B cell (primary cell): ENCODE results near the gene ROBO2. TPM values are rescaled to one million over a fixed set of nuclear protein-coding genes. Genes with fewer than 3 reads are reported as not detected.

Experiments
- ATAC-seq: fragments of 200-7000 bp; cut with Tn5 transposase; one replicate; pipeline ENCODE4 v1.10.0; 2021; ENCODE audit warnings: low read depth, mild to moderate bottlenecking, moderate number of reproducible peaks, moderate library complexity
- CTCF ChIA-PET: fragments of 350-600 bp; sonication (Branson Sonifier 250); formaldehyde crosslinking; loops from one replicate; lab custom pipeline; 2021; ENCODE audit warnings: antibody characterized with exemption, inconsistent platforms; lab: Charles Lee
- POLR2A ChIA-PET: fragments of 350-600 bp; sonication (Branson Sonifier 250); formaldehyde crosslinking; loops from one replicate; lab custom pipeline; 2021; ENCODE audit warnings: antibody characterized with exemption; lab: Charles Lee
- DNase-seq: peaks from one replicate; pipeline ENCODE4 v3.0.0; 2013
- H2AFZ ChIP-seq: 2 replicates; pipeline ENCODE4 v1.6.1; 2012; ENCODE audit warnings: mild to moderate bottlenecking, low read depth, low read length; ENCODE audit not compliant: insufficient read depth, poor library complexity, severe bottlenecking
- H3K27ac ChIP-seq, 2 donors: 1 replicate in 1 of 2; 2 replicates in 1 of 2; pipeline ENCODE4 v1.5.1; 2012 to 2013; ENCODE audit warnings: low read length in 2 of 2, mild to moderate bottlenecking in 2 of 2, moderate library complexity in 1 of 2
- H3K27me3 ChIP-seq, 4 experiments: fragments of 200-600 bp in 1 of 4; sonication (generic) in 1 of 4; replicated peaks in 1 of 4; 1 replicate in 2 of 4; 2 replicates in 2 of 4; pipeline versions ENCODE4 v1.6.1 to v1.7.0; 2013 to 2016; ENCODE audit warnings: low read length in 3 of 4, mild to moderate bottlenecking in 2 of 4, mixed read lengths in 1 of 4, moderate library complexity in 1 of 4; ENCODE audit not compliant: insufficient read depth in 4 of 4, control insufficient read depth in 3 of 4; ENCODE audit errors: control extremely low read depth in 1 of 4
- H3K36me3 ChIP-seq, 2 experiments: replicated peaks in 1 of 2; 1 replicate in 1 of 2; 2 replicates in 1 of 2; pipeline versions ENCODE4 v1.6.1 to v1.7.1; 2013; ENCODE audit warnings: low read length in 1 of 2; ENCODE audit not compliant: insufficient read depth in 2 of 2, control insufficient read depth in 1 of 2; ENCODE audit errors: control extremely low read depth in 1 of 2, extremely low read depth in 1 of 2
- H3K4me1 ChIP-seq, 2 donors: fragments of 200-600 bp in 1 of 2; sonication (generic) in 1 of 2; 1 replicate in 1 of 2; 2 replicates in 1 of 2; pipeline versions ENCODE4 v1.5.1 to v1.6.1; 2013 to 2017; ENCODE audit warnings: low read length in 2 of 2; ENCODE audit not compliant: control insufficient read depth in 2 of 2, insufficient read depth in 2 of 2
- H3K4me2 ChIP-seq: replicated peaks from 2 replicates; pipeline ENCODE3; 2012; ENCODE audit warnings: mild to moderate bottlenecking, low read depth, low read length; ENCODE audit not compliant: poor library complexity, severe bottlenecking
- H3K4me3 ChIP-seq, 5 experiments: fragments of 200-600 bp in 1 of 5; sonication (generic) in 1 of 5; 1 replicate in 3 of 5; 2 replicates in 2 of 5; pipeline versions ENCODE4 v1.5.1 to v1.7.0; 2011 to 2016; ENCODE audit warnings: low read length in 4 of 5, mild to moderate bottlenecking in 4 of 5, low read depth in 2 of 5, control low read depth in 1 of 5, moderate library complexity in 1 of 5; ENCODE audit not compliant: insufficient read depth in 1 of 5; ENCODE audit errors: control extremely low read depth in 1 of 5, extremely low read depth in 1 of 5
- H3K79me2 ChIP-seq: fragments of 200-600 bp; sonication (generic); one replicate; pipeline ENCODE4 v1.6.0; 2016; ENCODE audit warnings: low read length; ENCODE audit not compliant: control insufficient read depth, insufficient read depth
- H3K9ac ChIP-seq: fragments of 200-600 bp; sonication (generic); 2 replicates; pipeline ENCODE4 v1.6.1; 2017; ENCODE audit warnings: mild to moderate bottlenecking, low read length, moderate library complexity
- H3K9me3 ChIP-seq, 3 donors: one replicate each; pipeline versions ENCODE4 v1.6.1 to v1.7.1; 2013; ENCODE audit warnings: low read length in 2 of 3; ENCODE audit not compliant: control insufficient read depth in 2 of 3, insufficient read depth in 1 of 3; ENCODE audit errors: control extremely low read depth in 1 of 3
- H4K20me1 ChIP-seq: 2 replicates; pipeline ENCODE4 v1.6.0; 2012; ENCODE audit warnings: mild to moderate bottlenecking, low read length; ENCODE audit not compliant: insufficient read depth, control insufficient read depth, poor library complexity, severe bottlenecking
- H3K27ac Mint-ChIP-seq: one replicate; pipeline ENCODE4 v1.8.0; 2021; ENCODE audit warnings: mixed read lengths
- H3K27me3 Mint-ChIP-seq: one replicate; pipeline ENCODE4 v1.8.0; 2021; ENCODE audit warnings: mixed read lengths
- H3K4me1 Mint-ChIP-seq: one replicate; pipeline ENCODE4 v1.8.0; 2021; ENCODE audit warnings: mixed read lengths
- H3K4me3 Mint-ChIP-seq: one replicate; pipeline ENCODE4 v1.8.0; 2021; ENCODE audit warnings: mixed read lengths
- H3K9me3 Mint-ChIP-seq: one replicate; pipeline ENCODE4 v1.8.0; 2022; ENCODE audit warnings: mixed read lengths; ENCODE audit not compliant: insufficient read depth
- CTCF ChIP-seq: fragments of 200-600 bp; IDR thresholded peaks from one replicate; pipeline ENCODE4 v1.8.0; 2022; ENCODE audit warnings: antibody characterized with exemption, mild to moderate bottlenecking
- EZH2 ChIP-seq: IDR thresholded peaks from 2 replicates; pipeline ENCODE4 v1.6.1; 2012; ENCODE audit warnings: borderline replicate concordance, low read depth, mild to moderate bottlenecking, moderate library complexity, low read length; ENCODE audit not compliant: insufficient read depth, poor library complexity, severe bottlenecking
- WGBS: methylation state at CpG from one replicate; pipeline ENCODE4 v1.1.5; 2013; ENCODE audit warnings: missing lambda C conversion rate; ENCODE audit not compliant: insufficient coverage; 5-methylcytosine and 5-hydroxymethylcytosine counted together
- intact Hi-C: fragments of 100-400 bp; cut with micrococcal nuclease; formaldehyde crosslinking; loops from one replicate; pipeline ENCODE4 v1.10.0; 2022
- polyA plus RNA-seq: library from polyadenylated mRNA; depleted of rRNA; stranded (reverse); fragments of >200 nt; gene quantifications from 2 replicates; pipeline ENCODE4 v1.2.3, GENCODE V29; 2012
- total RNA-seq, 2 donors: library from RNA; stranded (reverse); fragments of 120-200 nt in 1 of 2; gene quantifications; 1 replicate in 1 of 2; 2 replicates in 1 of 2; pipeline versions ENCODE4 v1.2.3 to v1.2.4, GENCODE V29; 2013 to 2022

ROBO2 gene
- total and polyA plus RNA-seq, 2 donors (not counting 1 experiment from before 2014, with no cell fraction given) = not detected

- Histone ChIP-seq H2AFZ (no peak overlapping the region), H3K9me3 (peaks cover 0 to 1% (median 0%) of the 10 kb centered on the region in 3 donors), H3K4me1 (no peaks in the 10 kb centered on the region), H3K9ac (no peak overlapping the region), H3K27me3 (no peaks in the 10 kb centered on the region), H3K4me2 (no peak overlapping the region), H4K20me1 (no peaks in the 10 kb centered on the region), H3K79me2 (no peaks in the 10 kb centered on the region), H3K27ac (no peak overlapping the region), H3K4me3 (no peak overlapping the region), H3K36me3 (no peaks in the 10 kb centered on the region)
- H3K4me3 Mint-ChIP-seq = no peak overlapping the region
- TF ChIP-seq CTCF (no peak), EZH2 (no peak)
- H3K9me3 Mint-ChIP-seq = no peaks in the 10 kb centered on the region
- H3K27me3 Mint-ChIP-seq = no peaks in the 10 kb centered on the region
- intact Hi-C loops = no loop called here
- no peak overlapping the region for H3K27ac Mint-ChIP-seq
- ATAC-seq (no peak), DNase-seq (no peak)
- ChIA-PET POLR2A (no interaction called here), CTCF (no interaction called here)
- no peaks in the 10 kb centered on the region for H3K4me1 Mint-ChIP-seq
- 100% methylated on average over 2 of the region's 2 CpGs for WGBS
These were observed 192.7 kb downstream of the ROBO2 start for GRCh38 chr3:77232557-77232956.

- WGBS = no CpG with 5 or more reads among the region's 2 CpGs
- no peak for DNase-seq
These were observed 194.1 kb downstream of the ROBO2 start for GRCh38 chr3:77234004-77234403.

More at GRCh38 chr3:77234004-77234403, 194.1 kb downstream of the ROBO2 start:
- TF ChIP-seq CTCF (no peak), EZH2 (no peak)
- no peaks in the 10 kb centered on the region for H3K27me3 ChIP-seq
- H3K9ac ChIP-seq = no peak overlapping the region
- H3K4me2 ChIP-seq = no peak overlapping the region
- ChIA-PET CTCF (no interaction called here), POLR2A (no interaction called here)
- H3K27ac Mint-ChIP-seq = no peak overlapping the region
- no peaks in the 10 kb centered on the region for H3K36me3 ChIP-seq
- no peak overlapping the region for H3K4me3 Mint-ChIP-seq
- ATAC-seq = no peak
- no peaks in the 10 kb centered on the region for H4K20me1 ChIP-seq
- H3K9me3 Mint-ChIP-seq = peaks cover 5% of the 10 kb centered on the region
- H3K4me1 ChIP-seq = no peaks in the 10 kb centered on the region
- no peak overlapping the region for H2AFZ ChIP-seq
- H3K27me3 Mint-ChIP-seq = no peaks in the 10 kb centered on the region
- peaks cover 0 to 2% (median 1%) of the 10 kb centered on the region in 3 donors for H3K9me3 ChIP-seq
- intact Hi-C loops = no loop called here
- no peak overlapping the region for H3K27ac ChIP-seq
- H3K4me3 ChIP-seq = no peak overlapping the region
- H3K79me2 ChIP-seq = no peaks in the 10 kb centered on the region
- no peaks in the 10 kb centered on the region for H3K4me1 Mint-ChIP-seq
